ENCODE data around the gene EPHA2.
"Not testable (repeated sequence)": the region's sequence is repeated elsewhere in the genome, so short reads cannot be mapped to it uniquely, and the experiment has no call there.

The EPHA2 gene

DNA sequence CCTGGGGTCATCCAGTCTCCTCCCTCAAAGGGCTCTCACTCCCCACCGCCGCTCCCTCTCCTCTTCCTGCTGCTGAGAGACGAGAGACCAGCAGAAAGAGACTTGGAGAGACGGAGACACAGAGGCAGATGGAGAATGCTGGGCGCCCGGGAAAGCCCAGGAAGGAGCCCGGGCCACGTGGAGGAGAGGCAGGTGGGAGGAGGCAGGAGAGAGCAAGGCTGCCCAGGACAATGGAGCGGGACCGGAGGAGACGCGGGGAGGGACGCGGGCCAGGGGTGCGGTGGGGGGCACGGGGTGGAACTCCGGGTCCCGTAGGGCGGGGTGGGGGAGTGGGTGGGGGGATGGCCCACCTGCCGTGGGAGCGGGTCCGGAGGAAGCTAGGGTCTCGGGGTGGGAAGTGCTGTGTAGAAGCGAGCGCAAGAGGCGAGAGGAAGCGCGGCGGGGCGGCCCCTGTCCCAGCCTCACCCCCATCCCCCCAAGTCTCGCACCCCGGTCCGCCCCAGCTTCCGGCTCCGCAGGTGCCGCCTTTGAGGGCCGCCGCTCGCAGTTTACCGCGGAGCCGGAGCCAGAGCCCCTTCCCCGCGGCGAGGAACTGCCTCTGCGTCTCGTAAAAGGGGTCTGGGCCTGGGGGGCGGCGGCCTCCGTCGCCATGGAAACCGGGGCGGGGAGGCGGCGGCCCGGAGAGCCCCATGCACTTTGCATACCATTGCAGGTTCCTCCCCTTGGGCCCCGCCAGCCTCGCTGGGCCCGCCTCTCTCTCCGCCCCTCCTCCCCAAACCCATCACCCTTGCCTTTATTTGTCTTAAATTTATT is 11.7 kb upstream of the EPHA2 start:
- peak in 1 of 2 experiments; percentile 37 for DNase-seq

- no peak for DNase-seq
These were observed 10.2 kb upstream of the EPHA2 start for GRCh38 chr1:16166117-16166516.

DNA sequence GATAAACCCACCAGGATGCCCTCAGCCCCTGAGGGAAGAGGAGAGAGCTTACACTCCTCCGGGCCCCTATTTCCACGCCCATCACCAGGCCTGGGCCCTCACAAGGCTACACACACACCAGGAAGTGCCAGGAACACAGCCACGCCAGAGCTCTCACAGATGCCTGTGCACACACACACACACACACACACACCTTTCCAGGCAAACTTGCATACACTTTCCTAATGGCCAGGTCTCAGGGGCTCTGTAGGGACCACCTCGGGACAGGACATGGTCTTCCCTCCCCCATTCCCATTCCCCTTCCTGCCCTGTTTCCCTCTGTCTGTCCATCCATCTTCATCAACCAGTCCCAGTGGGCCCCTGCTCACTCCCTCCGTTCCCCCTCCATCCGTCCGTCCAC is 9.7 kb upstream of the EPHA2 start:
- no peak for DNase-seq

DNA sequence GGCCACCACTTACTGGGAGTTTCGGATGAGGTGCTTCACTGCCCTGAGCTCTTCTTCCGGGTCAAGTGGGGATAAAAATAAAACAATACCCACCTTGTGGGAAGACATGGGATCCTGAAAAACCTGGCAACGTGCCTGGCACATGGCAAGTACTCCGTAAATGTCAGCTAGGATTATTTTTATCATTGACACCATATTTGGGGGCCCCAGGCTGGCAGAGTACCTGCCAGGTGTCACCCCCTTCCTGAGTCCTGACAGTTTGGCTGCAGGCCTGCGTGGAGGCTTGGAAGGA is 9.2 kb upstream of the EPHA2 start:
- no peak for DNase-seq

- DNase-seq, result peak; percentile 66 to 84
These were observed 8.6 kb upstream of the EPHA2 start for GRCh38 chr1:16164213-16165072.

DNA sequence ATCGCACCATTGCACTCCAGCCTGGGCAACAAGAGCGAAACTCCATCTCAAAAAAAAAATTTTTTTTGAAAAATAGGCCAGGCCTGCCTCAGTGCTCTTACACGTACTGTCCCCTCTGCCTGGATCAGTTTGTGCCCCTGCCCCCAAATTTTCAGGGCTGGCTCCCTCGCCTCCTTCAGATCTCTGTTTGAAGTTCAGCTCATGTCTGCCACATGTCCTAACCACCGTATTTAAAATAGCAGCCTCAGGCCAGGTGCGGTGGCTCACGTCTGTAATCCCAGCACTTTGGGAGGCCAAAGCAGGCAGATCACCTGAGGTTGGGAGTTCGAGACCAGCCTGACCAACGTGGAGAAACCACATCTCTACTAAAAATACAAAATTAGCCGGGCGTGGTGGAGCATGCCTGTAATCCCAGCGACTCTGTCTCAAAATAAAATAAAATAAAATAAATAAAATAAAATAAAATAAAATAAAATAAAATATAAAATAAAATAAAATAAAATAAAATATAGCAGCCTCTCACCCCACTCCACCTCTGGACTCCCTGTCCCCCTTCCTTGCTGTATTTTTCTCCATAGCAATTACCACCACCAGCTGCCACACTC is 7.8 kb upstream of the EPHA2 start:
- DNase-seq, result not testable (repeated sequence)

- no peak for DNase-seq
These were observed 6.4 kb upstream of the EPHA2 start for GRCh38 chr1:16162163-16162822.

- no peak for DNase-seq
These were observed 5.8 kb upstream of the EPHA2 start for GRCh38 chr1:16161717-16162116.

DNA sequence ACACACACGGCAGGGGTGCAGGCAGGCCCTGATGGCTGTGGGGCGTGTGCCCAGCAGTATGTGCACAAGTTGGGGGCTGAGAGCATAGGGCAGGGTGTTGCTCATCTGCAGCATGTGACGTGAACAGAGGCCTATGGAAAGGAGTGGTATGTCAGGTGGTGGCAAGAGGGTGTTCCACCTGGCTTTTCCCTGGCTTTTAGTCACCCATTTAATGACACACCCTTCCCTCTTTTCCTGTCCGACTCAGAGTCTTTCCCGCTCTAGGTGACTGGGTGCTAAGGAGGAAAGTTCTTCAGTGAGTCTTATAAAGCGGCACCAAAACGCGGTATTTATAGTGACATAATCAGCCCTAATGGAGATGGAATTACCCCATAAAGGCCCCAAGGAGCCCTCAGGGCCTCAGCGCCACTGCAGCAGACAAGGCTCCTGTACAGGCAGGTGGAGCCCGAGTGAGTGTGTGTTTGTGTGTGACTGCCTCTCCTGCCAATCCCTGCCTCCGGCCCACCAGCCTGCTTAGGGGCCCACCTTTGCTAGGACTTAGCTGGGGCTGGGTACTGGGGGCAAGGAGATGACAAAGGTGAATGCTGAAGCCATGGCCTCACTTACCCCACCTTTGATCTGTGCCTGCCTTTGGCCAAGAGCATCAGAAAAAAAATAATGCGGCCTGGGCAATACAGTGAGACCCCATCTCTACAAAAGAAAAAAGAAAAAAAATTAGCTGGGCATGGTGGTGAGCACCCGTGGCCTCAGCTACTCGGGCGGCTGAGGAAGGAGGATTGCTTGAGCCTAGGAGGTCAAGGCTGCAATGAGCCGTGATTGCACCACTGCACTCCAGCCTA is 3.3 kb upstream of the EPHA2 start:
- DNase-seq, result no peak

DNA sequence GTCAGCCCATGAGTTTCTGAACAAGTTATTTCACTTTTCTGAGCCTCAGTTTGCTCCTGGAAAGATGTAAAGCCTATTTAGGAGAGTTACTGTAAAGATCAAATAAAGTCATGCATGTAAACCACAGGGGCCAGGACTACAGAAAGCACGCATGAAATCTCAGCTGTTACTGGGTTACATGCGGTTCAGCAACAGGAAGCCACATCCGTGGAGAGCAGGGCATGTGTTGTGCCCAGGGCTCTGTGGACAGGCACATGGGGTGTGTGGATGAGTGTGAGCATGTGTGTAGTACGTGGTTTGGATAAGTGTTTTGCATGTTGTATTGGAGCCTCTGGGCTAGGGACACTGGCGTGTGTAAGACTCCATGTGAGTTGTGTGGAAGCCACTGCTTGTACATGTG is 2.2 kb upstream of the EPHA2 start:
- no peak for DNase-seq

GRCh38 chr1:16156848-16157495 is 1.1 kb upstream of the EPHA2 start:
- DNase-seq, result no peak

GRCh38 chr1:16153999-16154673 is 1.7 kb downstream of the EPHA2 start:
- no peak for DNase-seq

- no peak for DNase-seq
These were observed 2.5 kb downstream of the EPHA2 start for GRCh38 chr1:16153096-16153998.

DNA sequence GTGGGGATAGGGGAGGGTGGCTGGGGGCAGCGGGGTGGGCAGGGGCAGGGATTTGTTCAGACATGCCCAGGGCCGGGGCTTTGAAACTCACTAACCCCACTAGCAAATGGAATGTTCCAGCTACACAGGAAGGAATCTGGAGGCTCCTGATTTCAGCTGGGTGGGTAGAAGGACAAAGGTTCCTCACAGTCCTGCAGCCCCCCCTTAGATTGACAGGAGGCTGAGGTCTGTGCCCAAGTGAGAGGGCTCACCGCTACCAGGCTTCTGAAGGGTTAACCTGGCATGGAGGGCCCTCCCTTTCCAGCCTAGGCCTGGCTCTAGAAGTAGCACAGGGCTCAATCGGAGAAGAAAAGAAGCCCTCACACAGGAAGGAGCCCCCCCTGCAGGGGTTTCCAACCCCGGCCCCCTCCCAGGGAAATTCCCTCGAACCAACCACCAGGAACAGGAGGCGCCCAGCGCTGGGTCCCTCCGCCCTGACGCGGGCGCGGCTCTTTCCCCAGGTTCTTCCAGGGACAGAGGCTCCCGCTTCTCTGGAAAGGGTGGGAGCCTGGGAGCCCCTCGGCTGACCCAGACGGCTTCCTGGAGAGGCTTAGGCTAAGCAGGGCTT is 3.3 kb downstream of the EPHA2 start:
- no peak for DNase-seq

GRCh38 chr1:16151995-16152384 is 3.9 kb downstream of the EPHA2 start:
- no peak for DNase-seq

- no peak for DNase-seq
These were observed 4.5 kb downstream of the EPHA2 start for GRCh38 chr1:16151196-16151994.

- no peak for DNase-seq
These were observed 5.4 kb downstream of the EPHA2 start for GRCh38 chr1:16150508-16150907.

DNA sequence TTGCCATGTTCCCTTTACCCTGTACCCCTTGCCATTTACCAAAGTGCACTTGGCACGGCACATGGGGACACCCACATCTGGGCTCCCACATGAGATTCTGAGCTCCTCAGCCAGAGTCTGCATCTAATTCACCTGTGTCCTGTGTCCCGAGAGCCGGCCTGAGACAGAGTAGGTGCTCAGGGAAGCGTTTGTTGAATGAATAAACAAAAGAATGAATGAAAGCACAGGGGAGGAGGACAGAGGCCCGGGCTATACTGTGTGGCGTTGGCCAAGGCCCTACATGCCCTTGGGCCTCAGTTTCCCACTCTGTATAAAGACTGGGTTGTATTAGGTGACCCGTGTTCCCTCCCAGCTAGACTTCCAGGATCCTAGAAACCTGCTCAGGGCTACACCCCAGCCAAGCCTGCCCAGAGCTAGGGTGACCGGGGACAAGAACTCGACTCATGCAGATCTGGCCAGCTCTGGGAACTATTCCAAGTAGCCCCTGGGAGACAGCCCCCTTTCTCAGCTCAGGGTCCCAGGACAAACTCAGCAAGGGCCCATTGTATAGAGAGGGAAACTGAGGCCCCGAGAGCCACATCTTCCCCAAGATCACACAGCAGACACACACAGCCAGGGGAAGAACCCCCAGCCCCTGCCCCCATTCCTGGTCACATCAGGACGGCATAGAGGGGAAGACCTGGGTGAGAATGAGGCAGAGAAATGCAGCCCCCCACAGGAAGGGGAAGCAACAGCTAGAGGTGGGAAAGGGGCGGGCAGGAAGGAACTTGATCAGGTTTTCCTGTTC is 6.0 kb downstream of the EPHA2 start:
- DNase-seq, result no peak
